Fibroblast of skin of left biceps (primary cell): ENCODE results near the gene DTD2.

Source experiments
- DNase-seq, 2 experiments: peaks; one replicate each; pipeline ENCODE4 v3.0.0-alpha.2; 2013; ENCODE audit warnings: low read depth in 2 of 2

The DTD2 gene

GRCh38 chr14:31405599-31406232 lies 51.6 kb downstream of the DTD2 start:
- no peak for DNase-seq

GRCh38 chr14:31405106-31405505 lies 52.2 kb downstream of the DTD2 start:
- DNase-seq: no peak

GRCh38 chr14:31403707-31404106 lies 53.6 kb downstream of the DTD2 start:
- DNase-seq: no peak

GRCh38 chr14:31402764-31403439 lies 54.4 kb downstream of the DTD2 start:
- no peak for DNase-seq

- no peak for DNase-seq
These were observed 55.9 kb downstream of the DTD2 start for GRCh38 chr14:31401369-31401932.

GRCh38 chr14:31400031-31400638 lies 57.2 kb downstream of the DTD2 start:
- no peak for DNase-seq
